ENCODE measurements around the gene KCTD5. TPM values are rescaled to one million over a fixed set of nuclear protein-coding genes. Genes with fewer than 3 reads are reported as not detected.
A peak's percentile ranks its signal among the peaks of the same experiment; 100 is the strongest.

Gene KCTD5
- total and polyA plus RNA-seq, 2 experiments from 2014 or later: 31.5 to 32.2 TPM

DNA sequence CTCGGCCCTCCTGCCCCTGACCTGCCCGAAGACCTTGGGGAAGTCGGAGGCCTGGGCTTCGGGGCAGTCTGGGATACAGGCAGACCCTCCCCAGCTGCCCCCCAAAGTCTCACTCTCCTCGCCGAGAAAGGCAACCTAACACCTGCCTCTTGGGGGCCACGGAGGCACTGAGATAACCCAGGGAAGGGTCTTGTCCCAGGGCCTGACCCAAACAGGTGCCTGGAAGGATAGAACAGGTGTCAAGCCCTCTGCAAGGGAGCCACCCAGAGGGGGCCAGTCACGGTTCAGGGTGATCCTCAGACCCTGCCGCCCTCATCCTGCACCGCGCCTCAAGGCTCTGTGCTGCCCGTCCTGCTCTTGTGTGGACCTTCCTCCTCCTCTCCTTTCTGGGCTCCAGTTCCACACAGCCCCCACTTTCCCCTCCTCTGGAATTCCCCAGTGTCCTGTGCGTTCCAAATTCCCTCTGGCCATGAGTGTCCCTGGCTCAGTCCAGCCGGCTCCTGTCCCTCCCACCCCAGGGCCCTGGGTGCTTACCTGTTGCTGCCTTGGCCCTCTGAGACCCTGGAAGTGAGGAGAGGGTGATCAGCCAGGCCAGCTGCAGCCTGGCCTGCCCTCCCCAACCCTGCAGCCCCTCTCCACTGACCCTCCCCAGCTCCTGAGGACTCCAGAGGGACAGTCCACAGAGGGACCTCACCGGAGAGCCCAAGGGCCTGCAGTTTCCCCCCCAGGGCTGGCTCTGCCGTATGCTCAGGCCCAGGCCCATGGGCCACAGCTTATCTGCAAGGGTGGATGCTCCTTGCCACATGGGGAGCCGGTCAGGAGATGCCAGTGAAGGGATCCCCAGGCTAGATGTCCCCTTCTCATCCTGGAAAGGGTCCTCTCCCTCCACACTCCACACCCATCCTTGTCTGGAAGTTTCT, 33.9 kb downstream of the KCTD5 start:
- peaks cover 4% of the 10 kb centered on the region for H3K4me1 ChIP-seq (ENCODE audit: insufficient read depth)
- no peak overlapping the region for H3K27ac ChIP-seq
- no peaks in the 10 kb centered on the region for H3K79me2 ChIP-seq
- H3K4me2 ChIP-seq: peak overlapping the region; percentile 70
- no peaks in the 10 kb centered on the region for H3K36me3 ChIP-seq (replicated peaks; ENCODE audit: insufficient read depth, low read depth)
- TF ChIP-seq EZH2 (IDR thresholded peaks at IDR 0.05; ENCODE audit: borderline replicate concordance) (no peak), EZH2phosphoT487 (IDR thresholded peaks at IDR 0.05; ENCODE audit: low read depth, severe bottlenecking, unreplicated experiment) (no peak)
- TF ChIP-seq, protein P1, sequence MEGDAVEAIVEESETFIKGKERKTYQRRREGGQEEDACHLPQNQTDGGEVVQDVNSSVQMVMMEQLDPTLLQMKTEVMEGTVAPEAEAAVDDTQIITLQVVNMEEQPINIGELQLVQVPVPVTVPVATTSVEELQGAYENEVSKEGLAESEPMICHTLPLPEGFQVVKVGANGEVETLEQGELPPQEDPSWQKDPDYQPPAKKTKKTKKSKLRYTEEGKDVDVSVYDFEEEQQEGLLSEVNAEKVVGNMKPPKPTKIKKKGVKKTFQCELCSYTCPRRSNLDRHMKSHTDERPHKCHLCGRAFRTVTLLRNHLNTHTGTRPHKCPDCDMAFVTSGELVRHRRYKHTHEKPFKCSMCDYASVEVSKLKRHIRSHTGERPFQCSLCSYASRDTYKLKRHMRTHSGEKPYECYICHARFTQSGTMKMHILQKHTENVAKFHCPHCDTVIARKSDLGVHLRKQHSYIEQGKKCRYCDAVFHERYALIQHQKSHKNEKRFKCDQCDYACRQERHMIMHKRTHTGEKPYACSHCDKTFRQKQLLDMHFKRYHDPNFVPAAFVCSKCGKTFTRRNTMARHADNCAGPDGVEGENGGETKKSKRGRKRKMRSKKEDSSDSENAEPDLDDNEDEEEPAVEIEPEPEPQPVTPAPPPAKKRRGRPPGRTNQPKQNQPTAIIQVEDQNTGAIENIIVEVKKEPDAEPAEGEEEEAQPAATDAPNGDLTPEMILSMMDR (IDR thresholded peaks at IDR 0.05; ENCODE audit: poor library complexity): no peak
- WGBS (ENCODE audit: low lambda C conversion rate, missing lambda C conversion rate): 86% methylated on average over 15 of the region's 17 CpGs
- DNase-seq (ENCODE audit: low spot score): no peak
- no peak overlapping the region for H2AFZ ChIP-seq
- no peak overlapping the region for H3K4me3 ChIP-seq
- no peaks in the 10 kb centered on the region for H4K20me1 ChIP-seq (ENCODE audit: insufficient read depth, poor library complexity, severe bottlenecking)
- no peaks in the 10 kb centered on the region for H3K9me2 ChIP-seq (replicated peaks; ENCODE audit: insufficient read depth)
- H3K27me3 ChIP-seq: no peaks in the 10 kb centered on the region
- H3K9me3 ChIP-seq (ENCODE audit: low read depth): no peaks in the 10 kb centered on the region

DNA sequence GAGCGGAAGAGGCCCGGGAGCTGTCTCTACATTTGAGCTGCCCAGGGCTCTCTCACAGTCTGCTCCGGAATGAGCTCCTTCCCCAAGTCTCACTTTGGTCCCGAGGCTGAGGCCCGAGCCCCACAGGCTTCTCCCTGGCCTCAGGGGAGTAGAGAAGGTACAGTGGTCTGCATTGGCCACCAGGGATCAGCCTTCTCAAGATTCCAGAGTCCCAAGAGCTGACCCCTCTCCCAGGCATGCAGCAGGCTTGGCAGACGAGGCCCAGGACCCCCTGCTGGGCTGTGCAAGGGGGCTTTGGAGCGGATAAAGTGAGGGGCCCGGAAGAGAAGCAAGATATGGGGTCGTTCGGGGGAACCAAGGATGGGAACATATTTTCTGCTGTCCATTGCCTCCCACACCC, 34.6 kb downstream of the KCTD5 start:
- TF ChIP-seq, protein P1 (IDR thresholded peaks at IDR 0.05; ENCODE audit: poor library complexity): no peak
- no peak for DNase-seq (ENCODE audit: low spot score)
- Histone ChIP-seq H3K4me1 (ENCODE audit: insufficient read depth) (peaks cover 4% of the 10 kb centered on the region), H3K79me2 (no peaks in the 10 kb centered on the region), H3K36me3 (replicated peaks; ENCODE audit: insufficient read depth, low read depth) (no peaks in the 10 kb centered on the region), H3K4me3 (no peak overlapping the region), H3K4me2 (no peak overlapping the region), H3K27ac (no peak overlapping the region), H3K27me3 (no peaks in the 10 kb centered on the region), H3K9me2 (replicated peaks; ENCODE audit: insufficient read depth) (no peaks in the 10 kb centered on the region), H4K20me1 (ENCODE audit: insufficient read depth, poor library complexity, severe bottlenecking) (no peaks in the 10 kb centered on the region), H2AFZ (no peak overlapping the region), H3K9me3 (ENCODE audit: low read depth) (no peaks in the 10 kb centered on the region)
- 80% methylated on average over 10 of the region's 10 CpGs for WGBS (ENCODE audit: low lambda C conversion rate, missing lambda C conversion rate)

DNA sequence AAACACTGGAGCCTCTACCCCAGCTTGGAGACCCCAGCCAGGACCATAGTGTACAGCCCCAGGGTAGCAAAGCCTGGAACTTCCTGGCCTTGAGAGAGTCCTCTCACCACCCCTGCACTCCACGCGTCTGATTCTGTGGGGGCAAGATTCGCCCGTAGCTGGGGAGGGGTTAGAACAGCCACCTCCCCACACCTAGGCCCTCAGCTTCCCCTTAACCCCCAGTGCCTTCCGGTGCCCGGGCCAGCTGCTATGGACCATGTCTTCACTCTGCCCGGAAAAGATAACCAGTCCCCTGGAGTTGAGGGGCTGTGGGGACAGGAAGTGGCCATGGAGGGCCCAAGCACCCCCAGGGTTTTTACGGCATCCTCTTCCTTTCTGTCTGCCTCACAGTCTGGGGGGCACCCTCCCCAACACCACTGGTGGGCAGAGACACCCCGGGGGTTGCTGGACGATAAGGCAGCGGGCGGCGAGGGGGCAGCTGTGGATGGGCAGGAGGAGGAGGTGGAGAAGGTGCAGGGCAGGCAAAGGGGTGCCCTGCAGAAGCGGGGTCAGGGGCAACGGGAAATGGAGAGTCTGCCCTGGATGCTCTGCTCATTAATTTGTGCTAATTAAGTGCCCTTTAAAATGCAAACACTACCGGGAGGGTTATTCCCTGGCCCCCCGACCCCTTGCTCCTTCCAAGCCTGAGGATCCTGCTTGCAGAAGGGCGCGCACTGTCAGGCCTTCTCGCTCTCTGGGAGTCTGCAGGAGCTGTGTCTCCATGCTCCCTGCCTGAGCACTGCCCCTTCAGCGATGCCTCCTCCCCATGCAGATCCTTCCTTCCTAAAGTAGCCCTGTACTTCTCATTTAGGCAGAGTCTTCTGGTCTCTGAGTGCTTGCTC, 35.3 kb downstream of the KCTD5 start:
- no peaks in the 10 kb centered on the region for H3K79me2 ChIP-seq
- no peak overlapping the region for H2AFZ ChIP-seq
- TF ChIP-seq EZH2 (IDR thresholded peaks at IDR 0.05; ENCODE audit: borderline replicate concordance): no peak
- TF ChIP-seq, protein P1 (IDR thresholded peaks at IDR 0.05; ENCODE audit: poor library complexity): no peak
- TF ChIP-seq EZH2phosphoT487 (IDR thresholded peaks at IDR 0.05; ENCODE audit: low read depth, severe bottlenecking, unreplicated experiment): no peak
- no peak overlapping the region for H3K4me3 ChIP-seq
- H3K36me3 ChIP-seq (replicated peaks; ENCODE audit: insufficient read depth, low read depth): no peaks in the 10 kb centered on the region
- H3K4me1 ChIP-seq (ENCODE audit: insufficient read depth): peaks cover 4% of the 10 kb centered on the region
- 91% methylated on average over 21 of the region's 21 CpGs for WGBS (ENCODE audit: low lambda C conversion rate, missing lambda C conversion rate)
- H3K27ac ChIP-seq: no peak overlapping the region
- no peaks in the 10 kb centered on the region for H3K9me3 ChIP-seq (ENCODE audit: low read depth)
- no peaks in the 10 kb centered on the region for H4K20me1 ChIP-seq (ENCODE audit: insufficient read depth, poor library complexity, severe bottlenecking)
- DNase-seq (ENCODE audit: low spot score): no peak
- no peak overlapping the region for H3K4me2 ChIP-seq
- no peaks in the 10 kb centered on the region for H3K9me2 ChIP-seq (replicated peaks; ENCODE audit: insufficient read depth)
- no peaks in the 10 kb centered on the region for H3K27me3 ChIP-seq

All from hepatocyte (in vitro differentiated cells).